SU-DHL-6 (cell line): ENCODE results near the gene ANKZF1.
"Not testable (repeated sequence)": the region's sequence is repeated elsewhere in the genome, so short reads cannot be mapped to it uniquely, and the experiment has no call there.

ENCODE experiments used
- H2AFZ ChIP-seq: fragments of 200-600 bp; sonication (generic); 2 replicates; pipeline ENCODE4 v1.6.1; 2014; ENCODE audit warnings: low read depth, mild to moderate bottlenecking, moderate library complexity, mixed read lengths, antibody characterized with exemption, low read length; ENCODE audit not compliant: severe bottlenecking
- H3F3A ChIP-seq: fragments of 200-600 bp; shearing (Covaris generic); 2 replicates; pipeline ENCODE4 v1.6.0; 2016; ENCODE audit warnings: antibody characterized with exemption, mild to moderate bottlenecking; ENCODE audit not compliant: insufficient read depth
- H3K27ac ChIP-seq: fragments of 200-600 bp; sonication (generic); 2 replicates; pipeline ENCODE4 v1.5.1; 2016; ENCODE audit warnings: low read depth, mild to moderate bottlenecking, low read length, moderate library complexity, mixed read lengths
- H3K27me3 ChIP-seq: fragments of 200-600 bp; sonication (generic), shearing (Covaris generic); 2 replicates; pipeline ENCODE4 v1.6.0; 2014; ENCODE audit warnings: mild to moderate bottlenecking, low read length
- H3K36me3 ChIP-seq: fragments of 200-600 bp; sonication (generic); 2 replicates; pipeline ENCODE4 v1.6.1; 2014; ENCODE audit warnings: mild to moderate bottlenecking, low read length, mixed read lengths
- H3K4me2 ChIP-seq: fragments of 300-600, 200-600 bp; shearing (Covaris generic), sonication (generic); 2 replicates; pipeline ENCODE4 v1.6.0; 2014; ENCODE audit warnings: low read length, low read depth, mild to moderate bottlenecking; ENCODE audit not compliant: poor library complexity, severe bottlenecking
- H3K4me3 ChIP-seq: fragments of 200-600 bp; sonication (generic); 2 replicates; pipeline ENCODE4 v1.5.1; 2014; ENCODE audit warnings: antibody characterized with exemption, low read length, mild to moderate bottlenecking, mixed read lengths; ENCODE audit not compliant: insufficient read depth, poor library complexity, severe bottlenecking
- H3K79me2 ChIP-seq: fragments of 200-600 bp; sonication (generic); 2 replicates; pipeline ENCODE4 v1.6.1; 2014; ENCODE audit warnings: mild to moderate bottlenecking, low read length, moderate library complexity; ENCODE audit not compliant: insufficient read depth
- H3K9ac ChIP-seq: fragments of 200-600 bp; sonication (generic); 2 replicates; pipeline ENCODE4 v1.7.0; 2014; ENCODE audit warnings: mild to moderate bottlenecking, low read length
- H3K9me2 ChIP-seq: fragments of 200-600 bp; sonication (generic); replicated peaks from 2 replicates; pipeline ENCODE4 v1.6.1; 2014; ENCODE audit warnings: low read length; ENCODE audit not compliant: insufficient read depth
- H3K9me3 ChIP-seq: fragments of 200-600 bp; sonication (generic); 2 replicates; pipeline ENCODE4 v1.6.1; 2014; ENCODE audit warnings: low read length, mixed read lengths; ENCODE audit not compliant: insufficient read depth
- H4K20me1 ChIP-seq: fragments of 200-600 bp; sonication (generic); 2 replicates; pipeline ENCODE4 v1.6.1; 2014; ENCODE audit warnings: low read depth, mild to moderate bottlenecking, antibody characterized with exemption, low read length, moderate library complexity, mixed read lengths
- CTCF ChIP-seq: fragments of 200-600 bp; sonication (generic); IDR thresholded peaks from one replicate; pipeline ENCODE4 v1.5.1; 2017; ENCODE audit warnings: antibody characterized with exemption, mild to moderate bottlenecking, low read length, moderate library complexity; ENCODE audit not compliant: insufficient read depth, poor library complexity, severe bottlenecking
- EZH2phosphoT487 ChIP-seq: fragments of 200-600 bp; sonication (generic), shearing (Covaris generic); conservative IDR thresholded peaks from 2 replicates; pipeline ENCODE4 v1.6.1; 2018; ENCODE audit warnings: mild to moderate bottlenecking, antibody characterized with exemption, low read length, moderate library complexity, mixed read lengths

The ANKZF1 gene

GRCh38 chr2:219253753-219254589 lies 24.4 kb downstream of the ANKZF1 start, which contains the start of gene TUBA4A:
Gene TUBA4A, minus strand, starts transcription at chr2:219253918. Its CDS starts 60 bp downstream, at chr2:219253858.
- peak within 1 kb of the TSS; percentile 66 for H2AFZ ChIP-seq
- H3K27ac ChIP-seq: peak within 1 kb of the TSS; percentile 70
- TF ChIP-seq CTCF (no peak), EZH2phosphoT487 (no peak)
- H3K9me2 ChIP-seq: no peaks in the 10 kb centered on the region
- peak within 1 kb of the TSS; percentile 63 for H3K4me3 ChIP-seq
- H3K4me2 ChIP-seq: peak within 1 kb of the TSS; percentile 70
- H4K20me1 ChIP-seq: no peaks in the 10 kb centered on the region
- no peaks in the 10 kb centered on the region for H3K9me3 ChIP-seq
- H3K27me3 ChIP-seq: no peaks in the 10 kb centered on the region
- H3K36me3 ChIP-seq: no peaks in the 10 kb centered on the region
- peaks cover 20% of the 10 kb centered on the region; the same call in 1 of the 2 replicates for H3K79me2 ChIP-seq
- peaks cover 8% of the 10 kb centered on the region for H3F3A ChIP-seq
- peak within 1 kb of the TSS; percentile 72 for H3K9ac ChIP-seq

GRCh38 chr2:219254590-219255201 lies 25.1 kb downstream of the ANKZF1 start:
- H3K79me2 ChIP-seq: peaks cover 20% of the 10 kb centered on the region; the same call in 1 of the 2 replicates
- peak overlapping the region; percentile 72 for H3K9ac ChIP-seq
- H3K27ac ChIP-seq: peak overlapping the region; percentile 55
- peak overlapping the region; percentile 70 for H3K4me2 ChIP-seq
- no peaks in the 10 kb centered on the region for H3K9me2 ChIP-seq
- H3K4me3 ChIP-seq: peak overlapping the region; percentile 63
- TF ChIP-seq CTCF (no peak), EZH2phosphoT487 (no peak)
- H4K20me1 ChIP-seq: no peaks in the 10 kb centered on the region
- no peaks in the 10 kb centered on the region for H3K9me3 ChIP-seq
- H3K36me3 ChIP-seq: no peaks in the 10 kb centered on the region
- H3K27me3 ChIP-seq: no peaks in the 10 kb centered on the region
- H2AFZ ChIP-seq: peak overlapping the region; percentile 66
- H3F3A ChIP-seq: peaks cover 8% of the 10 kb centered on the region

GRCh38 chr2:219258942-219259341 lies 29.3 kb downstream of the ANKZF1 start:
- H3K27ac ChIP-seq, H2AFZ ChIP-seq, H4K20me1 ChIP-seq, H3K4me2 ChIP-seq, H3K36me3 ChIP-seq, H3K27me3 ChIP-seq, H3K9ac ChIP-seq, H3F3A ChIP-seq, H3K79me2 ChIP-seq, H3K9me2 ChIP-seq, H3K4me3 ChIP-seq, H3K9me3 ChIP-seq: not testable (repeated sequence)
